GM18909 (cell line): Measurements from ENCODE around the gene ISG20.

Experiments
- ATAC-seq: cut with Tn5 transposase; IDR thresholded peaks from one replicate; pipeline ENCODE4 v1.9.1; 2021; ENCODE audit warnings: mild to moderate bottlenecking; ENCODE audit not compliant: unreplicated experiment, poor library complexity

ISG20 gene

GRCh38 chr15:88638626-88639372, at the start of gene ISG20:
ISG20 (plus strand) TSS chr15:88639016; CDS start chr15:88639367, 351 bp downstream.
- peak; percentile 75 for ATAC-seq

GRCh38 chr15:88590759-88591158, 48.1 kb upstream of the ISG20 start:
- no peak for ATAC-seq

GRCh38 chr15:88591384-88591783, 47.4 kb upstream of the ISG20 start:
- ATAC-seq, result no peak

GRCh38 chr15:88603885-88604284, 34.9 kb upstream of the ISG20 start:
- ATAC-seq, result no peak

GRCh38 chr15:88604381-88605188, 34.2 kb upstream of the ISG20 start:
- ATAC-seq, result no peak

- ATAC-seq, result no peak
Observed at GRCh38 chr15:88605189-88606069, 33.4 kb upstream of the ISG20 start.

- ATAC-seq, result no peak
Observed at GRCh38 chr15:88606070-88606794, 32.6 kb upstream of the ISG20 start.

- no peak for ATAC-seq
Observed at GRCh38 chr15:88607951-88608350, 30.9 kb upstream of the ISG20 start.

GRCh38 chr15:88608607-88609181, 30.1 kb upstream of the ISG20 start:
- ATAC-seq, result no peak

- no peak for ATAC-seq
Observed at GRCh38 chr15:88609344-88610090, 29.3 kb upstream of the ISG20 start.

- ATAC-seq, result no peak
Observed at GRCh38 chr15:88610701-88611231, 28.1 kb upstream of the ISG20 start.

- ATAC-seq, result no peak
Observed at GRCh38 chr15:88612186-88612796, 26.5 kb upstream of the ISG20 start.

- no peak for ATAC-seq
Observed at GRCh38 chr15:88613074-88613944, 25.5 kb upstream of the ISG20 start.

GRCh38 chr15:88615303-88616107, 23.3 kb upstream of the ISG20 start:
- ATAC-seq, result peak; percentile 46

GRCh38 chr15:88616240-88616639, 22.6 kb upstream of the ISG20 start:
- ATAC-seq, result no peak

- no peak for ATAC-seq
Observed at GRCh38 chr15:88617031-88617722, 21.6 kb upstream of the ISG20 start.
